SU-DHL-6 (cell line): ENCODE measurements around the gene BCAS1.

Source experiments
- H2AFZ ChIP-seq: fragments of 200-600 bp; sonication (generic); 2 replicates; pipeline ENCODE4 v1.6.1; 2014; ENCODE audit warnings: low read depth, mild to moderate bottlenecking, moderate library complexity, mixed read lengths, antibody characterized with exemption, low read length; ENCODE audit not compliant: severe bottlenecking
- H3F3A ChIP-seq: fragments of 200-600 bp; shearing (Covaris generic); 2 replicates; pipeline ENCODE4 v1.6.0; 2016; ENCODE audit warnings: antibody characterized with exemption, mild to moderate bottlenecking; ENCODE audit not compliant: insufficient read depth
- H3K27ac ChIP-seq: fragments of 200-600 bp; sonication (generic); 2 replicates; pipeline ENCODE4 v1.5.1; 2016; ENCODE audit warnings: low read depth, mild to moderate bottlenecking, low read length, moderate library complexity, mixed read lengths
- H3K27me3 ChIP-seq: fragments of 200-600 bp; sonication (generic), shearing (Covaris generic); 2 replicates; pipeline ENCODE4 v1.6.0; 2014; ENCODE audit warnings: mild to moderate bottlenecking, low read length
- H3K36me3 ChIP-seq: fragments of 200-600 bp; sonication (generic); 2 replicates; pipeline ENCODE4 v1.6.1; 2014; ENCODE audit warnings: mild to moderate bottlenecking, low read length, mixed read lengths
- H3K4me2 ChIP-seq: fragments of 300-600, 200-600 bp; shearing (Covaris generic), sonication (generic); 2 replicates; pipeline ENCODE4 v1.6.0; 2014; ENCODE audit warnings: low read length, low read depth, mild to moderate bottlenecking; ENCODE audit not compliant: poor library complexity, severe bottlenecking
- H3K4me3 ChIP-seq: fragments of 200-600 bp; sonication (generic); 2 replicates; pipeline ENCODE4 v1.5.1; 2014; ENCODE audit warnings: antibody characterized with exemption, low read length, mild to moderate bottlenecking, mixed read lengths; ENCODE audit not compliant: insufficient read depth, poor library complexity, severe bottlenecking
- H3K79me2 ChIP-seq: fragments of 200-600 bp; sonication (generic); 2 replicates; pipeline ENCODE4 v1.6.1; 2014; ENCODE audit warnings: mild to moderate bottlenecking, low read length, moderate library complexity; ENCODE audit not compliant: insufficient read depth
- H3K9ac ChIP-seq: fragments of 200-600 bp; sonication (generic); 2 replicates; pipeline ENCODE4 v1.7.0; 2014; ENCODE audit warnings: mild to moderate bottlenecking, low read length
- H3K9me2 ChIP-seq: fragments of 200-600 bp; sonication (generic); replicated peaks from 2 replicates; pipeline ENCODE4 v1.6.1; 2014; ENCODE audit warnings: low read length; ENCODE audit not compliant: insufficient read depth
- H3K9me3 ChIP-seq: fragments of 200-600 bp; sonication (generic); 2 replicates; pipeline ENCODE4 v1.6.1; 2014; ENCODE audit warnings: low read length, mixed read lengths; ENCODE audit not compliant: insufficient read depth
- H4K20me1 ChIP-seq: fragments of 200-600 bp; sonication (generic); 2 replicates; pipeline ENCODE4 v1.6.1; 2014; ENCODE audit warnings: low read depth, mild to moderate bottlenecking, antibody characterized with exemption, low read length, moderate library complexity, mixed read lengths
- EZH2phosphoT487 ChIP-seq: fragments of 200-600 bp; sonication (generic), shearing (Covaris generic); conservative IDR thresholded peaks from 2 replicates; pipeline ENCODE4 v1.6.1; 2018; ENCODE audit warnings: mild to moderate bottlenecking, antibody characterized with exemption, low read length, moderate library complexity, mixed read lengths
- TF ChIP-seq, protein P1 (sequence below): fragments of 200-600 bp; sonication (generic); IDR thresholded peaks from one replicate; pipeline ENCODE4 v1.5.1; 2017; ENCODE audit warnings: antibody characterized with exemption, mild to moderate bottlenecking, low read length, moderate library complexity; ENCODE audit not compliant: insufficient read depth, poor library complexity, severe bottlenecking

Gene BCAS1

DNA sequence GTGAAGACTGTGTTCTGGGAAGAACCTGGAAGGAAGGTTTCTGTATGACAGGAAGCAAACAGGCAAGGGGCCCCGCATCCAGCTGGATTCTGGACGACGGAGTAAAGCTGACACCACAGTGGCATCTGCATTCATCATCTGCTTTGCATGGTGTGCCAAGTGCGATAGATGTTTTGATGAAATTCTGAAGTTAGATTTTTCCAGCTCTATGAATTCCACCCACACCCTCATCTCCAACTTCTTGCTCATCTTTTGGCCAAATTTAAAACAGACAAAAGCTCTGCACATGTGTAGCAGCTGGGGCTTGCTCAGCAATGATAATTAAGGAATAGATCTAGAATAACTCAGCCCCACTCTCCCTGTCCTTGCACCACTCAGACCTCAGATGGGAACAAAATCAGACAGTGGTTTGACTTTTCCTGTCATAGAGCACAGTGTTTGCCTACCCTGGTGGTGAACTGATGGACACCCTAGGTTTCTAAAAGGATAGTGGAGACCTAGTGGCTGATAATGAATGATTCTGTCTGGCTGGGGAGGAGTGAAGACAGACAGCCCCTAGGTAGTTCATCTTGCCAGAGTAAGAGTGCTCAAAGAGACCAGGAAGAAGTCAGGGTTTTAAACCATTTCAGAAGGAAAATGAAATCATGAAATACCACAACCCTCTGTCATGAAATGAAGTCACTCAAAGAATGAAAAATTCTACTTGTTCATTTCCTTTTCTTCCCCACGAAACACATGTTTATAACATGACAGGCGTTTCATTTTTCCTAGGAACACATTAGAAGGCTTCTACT, 85.8 kb downstream of the BCAS1 start:
- Histone ChIP-seq H3K9me3 (no peaks in the 10 kb centered on the region), H3K27ac (no peak overlapping the region), H3K9ac (no peak overlapping the region), H3F3A (no peaks in the 10 kb centered on the region), H2AFZ (no peak overlapping the region), H3K36me3 (no peaks in the 10 kb centered on the region), H3K27me3 (no peaks in the 10 kb centered on the region), H3K79me2 (no peaks in the 10 kb centered on the region), H3K4me3 (no peak overlapping the region), H3K9me2 (no peaks in the 10 kb centered on the region), H3K4me2 (no peak overlapping the region), H4K20me1 (no peaks in the 10 kb centered on the region)
- no peak for TF ChIP-seq EZH2phosphoT487
- TF ChIP-seq, protein P1, sequence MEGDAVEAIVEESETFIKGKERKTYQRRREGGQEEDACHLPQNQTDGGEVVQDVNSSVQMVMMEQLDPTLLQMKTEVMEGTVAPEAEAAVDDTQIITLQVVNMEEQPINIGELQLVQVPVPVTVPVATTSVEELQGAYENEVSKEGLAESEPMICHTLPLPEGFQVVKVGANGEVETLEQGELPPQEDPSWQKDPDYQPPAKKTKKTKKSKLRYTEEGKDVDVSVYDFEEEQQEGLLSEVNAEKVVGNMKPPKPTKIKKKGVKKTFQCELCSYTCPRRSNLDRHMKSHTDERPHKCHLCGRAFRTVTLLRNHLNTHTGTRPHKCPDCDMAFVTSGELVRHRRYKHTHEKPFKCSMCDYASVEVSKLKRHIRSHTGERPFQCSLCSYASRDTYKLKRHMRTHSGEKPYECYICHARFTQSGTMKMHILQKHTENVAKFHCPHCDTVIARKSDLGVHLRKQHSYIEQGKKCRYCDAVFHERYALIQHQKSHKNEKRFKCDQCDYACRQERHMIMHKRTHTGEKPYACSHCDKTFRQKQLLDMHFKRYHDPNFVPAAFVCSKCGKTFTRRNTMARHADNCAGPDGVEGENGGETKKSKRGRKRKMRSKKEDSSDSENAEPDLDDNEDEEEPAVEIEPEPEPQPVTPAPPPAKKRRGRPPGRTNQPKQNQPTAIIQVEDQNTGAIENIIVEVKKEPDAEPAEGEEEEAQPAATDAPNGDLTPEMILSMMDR: no peak

DNA sequence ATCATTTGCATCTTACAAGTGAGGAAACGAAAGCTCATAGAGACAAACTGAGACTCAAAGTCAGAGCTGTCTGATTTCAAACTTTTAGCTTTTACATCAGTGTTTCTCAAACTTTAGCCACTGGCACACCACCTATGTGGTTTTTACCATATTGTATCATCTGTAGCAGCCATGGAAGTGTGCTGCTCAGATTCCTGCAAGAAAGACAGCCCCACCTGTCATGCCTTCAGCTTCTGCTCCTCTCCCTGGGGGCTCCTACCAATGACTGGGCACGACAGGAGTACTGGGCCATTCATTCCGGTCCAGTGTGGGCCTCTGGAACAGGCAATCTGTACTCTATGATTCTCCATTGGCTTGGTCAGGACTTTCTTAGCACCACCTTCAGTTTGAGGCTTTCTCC, 87.0 kb downstream of the BCAS1 start:
- H3K27ac ChIP-seq: no peak overlapping the region
- no peak overlapping the region for H3K4me3 ChIP-seq
- TF ChIP-seq, protein P1: no peak
- no peak for TF ChIP-seq EZH2phosphoT487
- no peaks in the 10 kb centered on the region for H3K9me2 ChIP-seq
- H3K9ac ChIP-seq: no peak overlapping the region
- H2AFZ ChIP-seq: no peak overlapping the region
- no peak overlapping the region for H3K4me2 ChIP-seq
- no peaks in the 10 kb centered on the region for H3K36me3 ChIP-seq
- no peaks in the 10 kb centered on the region for H3K27me3 ChIP-seq
- no peaks in the 10 kb centered on the region for H3K9me3 ChIP-seq
- H3F3A ChIP-seq: no peaks in the 10 kb centered on the region
- no peaks in the 10 kb centered on the region for H3K79me2 ChIP-seq
- no peaks in the 10 kb centered on the region for H4K20me1 ChIP-seq

DNA sequence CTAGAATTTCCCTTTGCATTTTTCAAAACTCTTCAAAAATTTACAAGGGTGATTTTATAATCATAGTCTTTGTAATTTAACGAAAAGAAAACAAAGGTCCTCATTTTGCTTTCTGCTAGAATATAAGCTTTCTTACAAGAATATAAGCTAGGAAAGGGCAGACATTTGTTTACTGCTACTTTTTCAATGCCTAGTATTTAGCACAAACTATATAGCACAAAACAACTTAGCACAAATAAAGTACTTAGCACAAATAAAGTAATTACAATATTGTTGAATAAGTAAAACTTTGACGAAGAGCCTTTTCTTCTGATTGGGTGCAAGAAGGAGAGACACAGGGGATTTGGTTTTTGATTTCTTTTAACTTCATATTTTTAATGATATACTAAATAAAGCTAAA, 87.8 kb downstream of the BCAS1 start:
- H3F3A ChIP-seq: no peaks in the 10 kb centered on the region
- no peaks in the 10 kb centered on the region for H3K27me3 ChIP-seq

More for the DNA sequence above, 87.8 kb downstream of the BCAS1 start:
- Histone ChIP-seq H2AFZ (no peak overlapping the region), H3K9me2 (no peaks in the 10 kb centered on the region), H3K36me3 (no peaks in the 10 kb centered on the region), H3K4me2 (no peak overlapping the region), H3K79me2 (no peaks in the 10 kb centered on the region), H3K9me3 (no peaks in the 10 kb centered on the region), H3K9ac (no peak overlapping the region), H3K4me3 (no peak overlapping the region), H3K27ac (no peak overlapping the region), H4K20me1 (no peaks in the 10 kb centered on the region)
- TF ChIP-seq, protein P1: no peak
- TF ChIP-seq EZH2phosphoT487: no peak
